Astrocyte of the spinal cord (primary cell): ENCODE data around the gene DPP6.

Source experiments
- DNase-seq: peaks from one replicate; pipeline ENCODE4 v3.0.0; 2011; ENCODE audit warnings: low read depth, low spot score
- H3K4me3 ChIP-seq: 2 replicates; pipeline ENCODE4 v1.5.1; 2011; ENCODE audit warnings: low read depth, mild to moderate bottlenecking, low read length, moderate library complexity
- in situ Hi-C: cut with HindIII; loops from 2 replicates; pipeline ENCODE4 v1.10.0; 2017; ENCODE audit warnings: low sequenced_read_pairs
- TF ChIP-seq, protein P1 (sequence below): IDR thresholded peaks from 2 replicates; pipeline ENCODE4 v1.5.1; 2012; ENCODE audit warnings: low read depth, mild to moderate bottlenecking, low read length, inconsistent platforms

The DPP6 gene

DNA sequence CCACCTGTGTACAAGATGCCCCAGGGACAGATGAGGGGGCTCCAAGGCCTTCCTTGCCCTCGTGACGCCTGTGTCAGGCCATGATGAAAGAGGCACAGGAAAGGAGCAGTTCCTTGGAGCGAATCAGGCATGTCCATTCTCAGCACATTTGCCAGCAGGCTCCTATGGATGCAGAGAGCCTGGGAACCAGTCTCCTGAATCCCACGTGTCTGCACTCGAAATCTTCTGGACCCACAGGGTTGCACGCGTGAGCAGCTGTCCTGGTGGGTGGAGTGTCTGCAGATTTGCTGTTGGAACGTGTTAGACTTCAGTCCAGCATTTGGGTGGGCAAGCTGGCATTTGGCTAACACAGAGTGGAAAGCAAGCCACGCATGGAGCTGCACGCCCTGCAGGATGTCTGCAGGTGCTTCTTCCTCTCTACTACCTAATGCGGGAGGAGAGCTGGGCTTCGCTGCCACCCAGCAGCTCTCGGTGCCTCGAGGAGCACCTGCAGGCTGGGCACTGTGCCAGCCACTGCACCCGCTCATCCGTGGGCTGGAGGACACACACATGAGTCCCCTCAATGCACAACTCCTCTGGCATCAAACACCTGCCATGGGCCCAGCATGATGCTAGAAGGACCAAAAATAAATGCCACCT is 810.1 kb downstream of the DPP6 start:
- TF ChIP-seq, protein P1, sequence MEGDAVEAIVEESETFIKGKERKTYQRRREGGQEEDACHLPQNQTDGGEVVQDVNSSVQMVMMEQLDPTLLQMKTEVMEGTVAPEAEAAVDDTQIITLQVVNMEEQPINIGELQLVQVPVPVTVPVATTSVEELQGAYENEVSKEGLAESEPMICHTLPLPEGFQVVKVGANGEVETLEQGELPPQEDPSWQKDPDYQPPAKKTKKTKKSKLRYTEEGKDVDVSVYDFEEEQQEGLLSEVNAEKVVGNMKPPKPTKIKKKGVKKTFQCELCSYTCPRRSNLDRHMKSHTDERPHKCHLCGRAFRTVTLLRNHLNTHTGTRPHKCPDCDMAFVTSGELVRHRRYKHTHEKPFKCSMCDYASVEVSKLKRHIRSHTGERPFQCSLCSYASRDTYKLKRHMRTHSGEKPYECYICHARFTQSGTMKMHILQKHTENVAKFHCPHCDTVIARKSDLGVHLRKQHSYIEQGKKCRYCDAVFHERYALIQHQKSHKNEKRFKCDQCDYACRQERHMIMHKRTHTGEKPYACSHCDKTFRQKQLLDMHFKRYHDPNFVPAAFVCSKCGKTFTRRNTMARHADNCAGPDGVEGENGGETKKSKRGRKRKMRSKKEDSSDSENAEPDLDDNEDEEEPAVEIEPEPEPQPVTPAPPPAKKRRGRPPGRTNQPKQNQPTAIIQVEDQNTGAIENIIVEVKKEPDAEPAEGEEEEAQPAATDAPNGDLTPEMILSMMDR, result no peak
- in situ Hi-C loops, result no loop called here
- H3K4me3 ChIP-seq, result no peak overlapping the region
- DNase-seq, result no peak

DNA sequence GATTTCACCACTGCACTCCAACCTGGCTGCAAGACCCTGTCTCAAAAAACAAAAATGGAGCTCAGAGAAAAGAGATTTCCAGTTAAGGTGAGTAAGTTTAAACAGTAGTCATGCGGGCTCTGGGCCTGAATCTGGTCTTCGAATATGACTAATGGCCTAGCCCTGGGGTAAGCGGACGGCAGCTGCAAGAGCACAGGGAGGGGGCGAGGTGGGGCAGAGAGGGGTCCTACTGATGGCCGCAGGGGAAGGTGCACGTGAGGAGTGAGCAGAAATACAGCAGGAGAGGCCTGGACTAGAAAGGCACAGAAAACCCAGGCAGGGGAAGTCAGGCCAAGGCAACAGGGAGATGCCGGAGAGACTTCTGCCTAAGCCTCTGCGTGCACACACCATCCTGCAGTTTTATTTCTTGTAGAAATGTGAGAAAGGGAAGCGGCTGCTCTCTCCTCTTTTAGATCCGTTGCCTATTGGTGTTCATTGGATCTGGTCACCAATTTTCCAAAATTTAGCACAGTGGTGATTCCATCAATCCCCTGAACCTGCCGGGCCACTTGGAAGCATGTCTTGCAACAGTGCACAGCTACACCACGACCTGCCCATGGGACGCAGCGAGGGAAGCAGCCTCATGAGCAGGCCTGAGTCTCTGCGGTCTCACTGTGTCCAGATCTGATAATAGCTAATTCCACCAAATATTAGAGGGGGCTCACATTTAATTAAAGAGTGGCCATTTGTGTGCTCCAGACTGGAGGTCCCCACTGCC is 811.7 kb downstream of the DPP6 start:
- in situ Hi-C loops, result no loop called here
- DNase-seq, result no peak
- TF ChIP-seq, protein P1, result no peak
- H3K4me3 ChIP-seq, result no peak overlapping the region

DNA sequence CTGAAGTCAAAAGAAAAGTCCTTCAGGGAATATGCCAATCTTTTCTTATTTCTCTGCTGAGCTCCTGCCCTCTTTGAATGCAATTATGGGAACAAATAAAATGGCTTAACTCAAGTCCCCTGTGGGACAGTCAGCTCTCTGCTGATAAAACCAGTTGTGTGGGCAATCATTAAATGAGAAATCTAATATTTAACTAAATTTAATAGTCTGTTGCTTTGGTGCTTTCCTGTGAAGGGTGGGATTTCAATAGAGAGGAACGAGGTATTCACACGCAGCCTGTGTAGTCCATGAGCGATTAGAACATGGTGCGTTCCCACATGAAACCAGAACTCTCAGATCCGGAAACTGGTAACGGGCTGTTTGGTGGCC is 812.3 kb downstream of the DPP6 start:
- DNase-seq, result no peak
- H3K4me3 ChIP-seq, result no peak overlapping the region
- in situ Hi-C loops, result no loop called here
- TF ChIP-seq, protein P1, result no peak

DNA sequence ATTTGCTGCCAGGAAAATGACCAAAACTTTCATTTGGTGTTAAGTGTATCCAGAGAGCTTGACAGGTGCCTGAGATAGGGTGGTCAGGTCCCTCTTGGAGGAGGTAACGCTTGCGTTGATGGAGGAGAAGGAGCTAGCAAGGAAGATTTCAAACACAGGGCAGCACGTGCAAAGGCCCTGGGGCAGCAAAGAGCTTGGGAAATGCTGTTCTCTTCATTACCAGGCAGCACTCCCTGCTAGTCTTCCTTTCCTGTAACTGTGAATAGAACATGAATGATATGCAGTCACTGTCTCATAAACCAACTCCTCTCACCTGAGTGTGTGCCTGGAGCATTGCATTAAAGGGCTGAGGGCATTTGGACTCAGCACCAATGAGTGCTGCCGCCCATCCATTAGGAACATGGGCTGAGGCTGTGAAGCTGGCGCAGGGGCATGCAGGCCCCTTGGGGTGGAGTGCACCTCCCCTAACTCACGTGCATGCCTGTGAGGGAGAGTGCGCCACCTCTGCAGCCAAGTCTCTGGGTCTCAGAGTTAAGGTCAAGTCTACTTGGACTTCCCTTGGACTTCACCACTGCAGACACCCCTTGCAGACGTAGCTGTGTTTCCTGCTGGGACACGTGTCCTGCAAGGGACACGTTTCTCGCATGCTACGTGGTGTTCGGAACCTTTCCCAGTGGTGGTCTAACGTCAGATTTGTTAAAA is 813.9 kb downstream of the DPP6 start:
- H3K4me3 ChIP-seq, result no peak overlapping the region
- in situ Hi-C loops, result no loop called here

DNA sequence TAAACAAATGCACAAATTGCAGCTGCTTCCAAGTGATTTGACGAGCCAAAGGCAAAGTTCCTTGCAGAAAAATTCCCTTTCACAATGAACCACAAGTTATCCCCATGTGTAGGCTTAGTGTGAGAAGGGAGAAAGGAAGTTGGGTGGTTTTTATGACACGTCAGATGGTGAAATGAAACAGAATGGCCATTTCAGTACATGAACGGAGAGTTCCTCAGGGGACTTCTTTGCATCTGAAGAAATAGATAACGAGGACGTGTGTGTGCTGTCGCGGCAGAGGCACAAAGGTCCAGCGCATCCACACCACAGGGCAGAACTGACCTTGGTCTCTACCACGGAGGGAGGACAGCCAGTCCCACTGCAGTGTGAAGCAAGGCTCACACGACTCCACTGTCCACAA is 814.9 kb downstream of the DPP6 start:
- H3K4me3 ChIP-seq, result no peak overlapping the region
- in situ Hi-C loops, result no loop called here
- TF ChIP-seq, protein P1, result no peak
- no peak for DNase-seq

More for the DNA sequence above, 813.9 kb downstream of the DPP6 start:
- no peak for DNase-seq
- TF ChIP-seq, protein P1, result no peak

DNA sequence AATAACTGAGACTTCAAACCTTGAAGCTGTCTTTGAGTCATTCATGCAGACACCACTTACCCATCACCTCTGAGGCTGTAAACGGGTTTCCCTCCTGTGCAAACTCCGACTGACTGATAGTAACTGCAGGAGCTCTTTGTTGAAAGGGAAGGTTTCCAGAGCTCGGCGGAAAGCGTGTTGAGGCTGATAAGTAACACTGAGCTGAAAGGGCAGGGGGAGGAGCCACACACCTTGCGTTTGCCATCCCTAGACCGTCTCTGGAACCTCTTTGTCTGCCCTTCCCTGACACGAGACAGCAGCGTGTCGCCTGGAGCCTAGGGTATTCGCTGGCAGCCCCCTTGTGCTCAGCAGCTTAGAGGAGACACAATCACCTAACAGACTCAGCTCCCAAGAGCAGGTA is 816.7 kb downstream of the DPP6 start:
- in situ Hi-C loops, result no loop called here
- H3K4me3 ChIP-seq, result no peak overlapping the region
- no peak for DNase-seq
- TF ChIP-seq, protein P1, result no peak
